ENCODE results near the gene EVC. TPM values are rescaled to one million over a fixed set of nuclear protein-coding genes. Genes with fewer than 3 reads are reported as not detected.

EVC gene
- total RNA-seq, 4 donors from 2014 or later: 8.3 to 37.0 (median 19.3) TPM

- no peak for TF ChIP-seq CTCF (IDR thresholded peaks at IDR 0.05; ENCODE audit: low read depth)
Measured at GRCh38 chr4:5683566-5683965, 27.4 kb upstream of the EVC start.

GRCh38 chr4:5685296-5685695 is 25.7 kb upstream of the EVC start:
- TF ChIP-seq CTCF (IDR thresholded peaks at IDR 0.05; ENCODE audit: low read depth): no peak

- TF ChIP-seq CTCF (IDR thresholded peaks at IDR 0.05; ENCODE audit: low read depth): no peak
Measured at GRCh38 chr4:5686338-5686737, 24.7 kb upstream of the EVC start.

GRCh38 chr4:5689065-5689464 is 21.9 kb upstream of the EVC start:
- TF ChIP-seq CTCF (IDR thresholded peaks at IDR 0.05; ENCODE audit: low read depth): no peak

GRCh38 chr4:5691491-5692132 is 19.4 kb upstream of the EVC start:
- no peak for TF ChIP-seq CTCF (IDR thresholded peaks at IDR 0.05; ENCODE audit: low read depth)

- TF ChIP-seq CTCF (IDR thresholded peaks at IDR 0.05; ENCODE audit: low read depth): no peak
Measured at GRCh38 chr4:5693871-5694270, 17.1 kb upstream of the EVC start.

GRCh38 chr4:5696341-5696740 is 14.7 kb upstream of the EVC start:
- no peak for TF ChIP-seq CTCF (IDR thresholded peaks at IDR 0.05; ENCODE audit: low read depth)

All from subcutaneous adipose tissue (tissue), 4 donors.